PC-9 (cell line): ENCODE data around the gene RENBP. TPM values are rescaled to one million over a fixed set of nuclear protein-coding genes. Genes with fewer than 3 reads are reported as not detected.

Experiments
- BruUV-seq: library from RNA; stranded (reverse); fragments of 400-500 nt; replicated peaks from 2 replicates; lab custom pipeline; 2021; lab: Mats Ljungman, UMichigan
- CTCF ChIA-PET: fragments of 300-600 bp; sonication (Branson Sonifier 250); formaldehyde crosslinking; loops from one replicate; lab custom pipeline; 2022; ENCODE audit warnings: antibody characterized with exemption; lab: Charles Lee
- POLR2A ChIA-PET: fragments of 300-600 bp; sonication (Branson Sonifier 250); formaldehyde crosslinking; loops from one replicate; lab custom pipeline; 2022; ENCODE audit warnings: antibody characterized with exemption; ENCODE audit not compliant: unreplicated experiment; lab: Charles Lee
- DNase-seq, 2 experiments: peaks; one replicate each; pipeline versions ENCODE4 v3.0.0 to v3.0.0-alpha.2; 2015 to 2022; ENCODE audit warnings: mixed read lengths in 1 of 2
- H2AFZ ChIP-seq: fragments of 200-600 bp; sonication (generic); 2 replicates; pipeline ENCODE4 v1.8.1; 2017; ENCODE audit warnings: antibody characterized with exemption
- H3F3A ChIP-seq: fragments of 200-600 bp; sonication (generic); 2 replicates; pipeline ENCODE4 v1.8.1; 2017; ENCODE audit warnings: antibody characterized with exemption, mild to moderate bottlenecking, low read depth; ENCODE audit not compliant: insufficient read depth
- H3K27ac ChIP-seq: fragments of 200-600 bp; sonication (generic); 2 replicates; pipeline ENCODE4 v1.6.1; 2016; ENCODE audit warnings: mixed run types
- H3K27me3 ChIP-seq: fragments of 200-600 bp; sonication (generic); 2 replicates; pipeline ENCODE4 v1.6.1; 2016; ENCODE audit warnings: low read depth, mixed run types; ENCODE audit not compliant: insufficient read depth
- H3K36me3 ChIP-seq: fragments of 200-600 bp; sonication (generic); 2 replicates; pipeline ENCODE4 v1.6.1; 2016; ENCODE audit warnings: low read depth, mixed run types
- H3K4me1 ChIP-seq: fragments of 200-600 bp; sonication (generic); replicated peaks from 2 replicates; pipeline ENCODE4 v1.6.1; 2016; ENCODE audit warnings: mixed run types; ENCODE audit not compliant: insufficient read depth
- H3K4me2 ChIP-seq: fragments of 200-600 bp; sonication (generic); 2 replicates; pipeline ENCODE4 v1.6.1; 2017; ENCODE audit warnings: mixed run types
- H3K4me3 ChIP-seq: fragments of 200-600 bp; sonication (generic); 2 replicates; pipeline ENCODE4 v1.6.1; 2016; ENCODE audit warnings: mixed run types
- H3K79me2 ChIP-seq: fragments of 200-600 bp; sonication (generic); 2 replicates; pipeline ENCODE4 v1.6.1; 2017; ENCODE audit warnings: low read depth, mixed run types
- H3K9me2 ChIP-seq: fragments of 200-600 bp; sonication (generic); 2 replicates; pipeline ENCODE4 v1.8.1; 2017; ENCODE audit warnings: mild to moderate bottlenecking; ENCODE audit not compliant: insufficient read depth
- H3K9me3 ChIP-seq: fragments of 200-600 bp; sonication (generic); 2 replicates; pipeline ENCODE4 v1.8.1; 2016; ENCODE audit warnings: low read depth; ENCODE audit not compliant: insufficient read depth
- H4K20me1 ChIP-seq: fragments of 200-600 bp; sonication (generic); 2 replicates; pipeline ENCODE4 v1.8.1; 2017; ENCODE audit not compliant: insufficient read depth
- EZH2 ChIP-seq: fragments of 200-600 bp; sonication (generic); IDR thresholded peaks from 2 replicates; pipeline ENCODE4 v1.8.0; 2017; ENCODE audit warnings: antibody characterized with exemption, low read depth
- intact Hi-C: fragments of 100-400 bp; cut with micrococcal nuclease; formaldehyde crosslinking; loops from one replicate; pipeline ENCODE4 v1.10.0; 2022; ENCODE audit not compliant: unreplicated experiment
- total RNA-seq: library from RNA; stranded (reverse); gene quantifications from 2 replicates; pipeline ENCODE4 v1.2.3, GENCODE V29; 2021
- TF ChIP-seq, protein P1 (sequence below): fragments of 200-600 bp; sonication (generic); conservative IDR thresholded peaks from 2 replicates; pipeline ENCODE4 v1.6.1; 2017; ENCODE audit warnings: mixed run types, antibody characterized with exemption, mild to moderate bottlenecking, moderate library complexity

RENBP gene
- total RNA-seq, 1 experiment from 2014 or later: 6.8 TPM

DNA sequence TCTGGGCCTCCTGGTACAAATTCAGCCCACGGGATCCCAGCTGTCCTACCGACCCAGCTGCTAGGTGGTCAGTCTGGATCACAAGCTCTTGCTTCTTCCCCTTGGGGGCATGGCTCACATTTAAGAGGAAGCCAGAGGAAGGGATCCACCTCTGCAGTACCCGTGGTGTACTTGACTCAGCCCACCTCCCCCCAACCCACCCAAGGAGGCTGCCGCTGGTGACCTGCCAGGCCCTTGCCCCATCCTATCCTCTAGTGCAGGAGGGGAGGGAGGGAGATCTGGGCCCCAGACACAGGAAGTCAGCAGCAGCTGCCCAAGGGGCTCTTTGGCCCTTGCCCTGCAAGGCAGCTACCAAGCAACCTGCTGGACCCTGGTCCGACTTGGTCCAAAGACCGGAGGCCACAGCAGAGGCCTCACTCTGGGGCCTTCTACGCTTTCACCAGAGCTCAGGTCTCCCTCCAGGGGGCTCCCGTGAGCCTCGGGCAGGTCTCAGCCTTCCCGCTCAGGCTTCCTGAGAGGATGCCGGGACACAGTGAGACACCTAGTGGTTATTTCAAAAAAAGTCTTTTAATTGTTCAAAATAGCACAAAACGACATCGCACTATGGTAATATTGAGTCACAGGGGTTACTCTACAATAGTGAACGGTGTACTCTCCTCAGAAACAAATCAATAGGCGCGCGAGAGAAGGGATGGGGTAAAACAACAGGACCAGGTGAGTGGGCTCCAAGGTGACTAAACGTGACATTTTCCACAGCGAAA, 2.7 kb upstream of the RENBP start:
- Histone ChIP-seq H3K36me3 (no peaks in the 10 kb centered on the region), H2AFZ (no peak overlapping the region), H3K27ac (no peak overlapping the region), H3K4me2 (no peak overlapping the region), H3K79me2 (no peaks in the 10 kb centered on the region), H3F3A (peaks cover 7% of the 10 kb centered on the region), H4K20me1 (no peaks in the 10 kb centered on the region), H3K27me3 (no peaks in the 10 kb centered on the region), H3K9me2 (no peaks in the 10 kb centered on the region), H3K9me3 (no peaks in the 10 kb centered on the region), H3K4me3 (no peak overlapping the region), H3K4me1 (no peaks in the 10 kb centered on the region)
- BruUV-seq: no TSS peak
- intact Hi-C loops: loop anchor here (1.0 to 5.0 kb wide), 5 partner anchors 23 to 990 kb away; partner anchors contain the start of gene PLXNB3
- TF ChIP-seq, protein P1, sequence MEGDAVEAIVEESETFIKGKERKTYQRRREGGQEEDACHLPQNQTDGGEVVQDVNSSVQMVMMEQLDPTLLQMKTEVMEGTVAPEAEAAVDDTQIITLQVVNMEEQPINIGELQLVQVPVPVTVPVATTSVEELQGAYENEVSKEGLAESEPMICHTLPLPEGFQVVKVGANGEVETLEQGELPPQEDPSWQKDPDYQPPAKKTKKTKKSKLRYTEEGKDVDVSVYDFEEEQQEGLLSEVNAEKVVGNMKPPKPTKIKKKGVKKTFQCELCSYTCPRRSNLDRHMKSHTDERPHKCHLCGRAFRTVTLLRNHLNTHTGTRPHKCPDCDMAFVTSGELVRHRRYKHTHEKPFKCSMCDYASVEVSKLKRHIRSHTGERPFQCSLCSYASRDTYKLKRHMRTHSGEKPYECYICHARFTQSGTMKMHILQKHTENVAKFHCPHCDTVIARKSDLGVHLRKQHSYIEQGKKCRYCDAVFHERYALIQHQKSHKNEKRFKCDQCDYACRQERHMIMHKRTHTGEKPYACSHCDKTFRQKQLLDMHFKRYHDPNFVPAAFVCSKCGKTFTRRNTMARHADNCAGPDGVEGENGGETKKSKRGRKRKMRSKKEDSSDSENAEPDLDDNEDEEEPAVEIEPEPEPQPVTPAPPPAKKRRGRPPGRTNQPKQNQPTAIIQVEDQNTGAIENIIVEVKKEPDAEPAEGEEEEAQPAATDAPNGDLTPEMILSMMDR: peak; percentile 83
- TF ChIP-seq EZH2: no peak
- DNase-seq: peak; percentile 58 to 86
- ChIA-PET CTCF (interaction anchor here (0.7 to 1.1 kb wide), 2 partner anchors 19 to 20 kb away, joined by 3 to 8 read pairs; no protein-coding TSS in a partner anchor), POLR2A (interaction anchor here (0.6 to 0.7 kb wide), 2 partner anchors 540 to 584 kb away, joined by 3 to 20 read pairs; no protein-coding TSS in a partner anchor)

DNA sequence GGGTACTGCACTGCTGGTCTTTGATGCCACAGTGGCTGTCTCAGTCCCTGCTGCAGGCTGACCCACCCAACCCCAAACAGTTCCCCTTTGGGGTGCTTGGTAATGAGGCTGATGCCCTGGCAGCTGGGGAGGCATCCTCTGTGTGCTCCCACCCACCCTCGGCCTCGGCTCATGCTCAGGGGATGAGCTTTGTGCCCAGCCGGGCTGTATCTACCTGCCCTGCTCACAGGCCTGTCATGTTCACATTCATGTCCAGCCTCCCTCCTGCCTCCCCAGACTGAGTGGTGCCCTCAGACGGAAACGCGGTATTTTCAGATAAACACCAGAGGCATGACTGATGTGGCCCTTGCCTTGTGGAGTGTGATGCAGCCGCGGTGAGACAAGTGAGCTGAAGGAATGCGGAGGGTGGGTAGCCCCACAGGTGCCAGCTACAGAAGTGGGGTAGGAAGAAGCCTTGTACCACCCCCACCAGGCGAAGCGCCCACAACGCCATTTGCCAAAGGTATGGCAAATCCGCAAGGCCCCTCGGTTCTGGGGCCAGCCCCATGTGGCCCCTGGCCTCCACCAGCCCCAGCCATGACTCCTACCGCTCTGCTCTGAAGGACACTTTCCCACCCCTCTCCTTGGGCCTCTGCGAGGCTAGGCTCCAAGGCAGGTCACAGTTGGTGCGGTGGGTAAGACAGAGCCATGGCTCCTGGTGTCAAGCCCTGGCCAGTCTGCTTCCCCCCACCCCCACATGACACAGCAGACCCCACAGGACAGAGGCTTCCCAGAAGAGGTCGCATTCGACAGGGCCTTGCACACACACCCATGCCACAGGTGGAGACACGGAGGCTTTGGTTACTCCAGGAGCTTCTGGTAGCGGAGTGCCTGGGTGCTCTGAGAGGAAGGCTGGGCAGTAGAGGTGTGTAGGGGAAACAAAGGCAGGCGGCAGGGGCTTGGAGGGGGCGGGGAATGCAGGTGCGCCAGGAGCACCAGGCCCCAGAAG, 1.8 kb upstream of the RENBP start:
- Histone ChIP-seq H3F3A (peaks cover 7% of the 10 kb centered on the region), H3K79me2 (no peaks in the 10 kb centered on the region), H3K4me1 (no peaks in the 10 kb centered on the region), H3K4me3 (no peak overlapping the region), H3K4me2 (no peak overlapping the region), H3K9me3 (no peaks in the 10 kb centered on the region), H3K36me3 (no peaks in the 10 kb centered on the region), H3K27ac (no peak overlapping the region), H4K20me1 (no peaks in the 10 kb centered on the region), H3K27me3 (no peaks in the 10 kb centered on the region), H2AFZ (no peak overlapping the region), H3K9me2 (no peaks in the 10 kb centered on the region)
- POLR2A ChIA-PET: no interaction called here
- TF ChIP-seq, protein P1: no peak
- TF ChIP-seq EZH2: no peak
- no TSS peak for BruUV-seq
- CTCF ChIA-PET: interaction anchor here (0.7 to 1.1 kb wide), 2 partner anchors 19 to 77 kb away, joined by 4 to 8 read pairs; no protein-coding TSS in a partner anchor
- intact Hi-C loops: loop anchor here (5.0 kb wide), 2 partner anchors 389 to 989 kb away; no protein-coding TSS in a partner anchor
- DNase-seq: no peak

DNA sequence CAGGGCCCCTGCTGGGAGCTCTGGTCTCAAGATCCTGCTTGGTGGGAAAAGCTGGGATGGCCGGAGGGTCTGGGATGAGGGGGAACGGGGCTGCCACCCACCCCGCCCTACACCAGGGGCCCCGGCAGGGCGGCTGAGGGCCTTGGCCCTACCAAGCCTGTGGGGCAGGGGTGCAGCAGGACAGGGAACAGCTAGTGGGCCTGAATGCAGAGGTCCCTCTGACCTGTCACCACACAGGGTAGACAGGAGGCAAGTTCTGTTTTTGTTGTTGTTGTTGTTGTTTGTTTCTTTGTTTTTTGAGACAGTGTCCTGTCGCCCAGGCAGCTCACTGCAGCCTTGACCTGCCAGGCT, 332 bp upstream of the RENBP start:
- no TSS peak for BruUV-seq
- Histone ChIP-seq H3K4me2 (no peak overlapping the region), H3K4me1 (no peaks in the 10 kb centered on the region), H3K27ac (no peak overlapping the region), H3K27me3 (no peaks in the 10 kb centered on the region), H3F3A (peaks cover 7% of the 10 kb centered on the region), H3K36me3 (no peaks in the 10 kb centered on the region), H4K20me1 (no peaks in the 10 kb centered on the region), H3K79me2 (no peaks in the 10 kb centered on the region), H3K9me3 (no peaks in the 10 kb centered on the region), H3K9me2 (no peaks in the 10 kb centered on the region), H2AFZ (no peak overlapping the region), H3K4me3 (no peak overlapping the region)
- intact Hi-C loops: loop anchor here (5.0 kb wide), 2 partner anchors 387 to 987 kb away; no protein-coding TSS in a partner anchor
- POLR2A ChIA-PET: interaction anchor here (0.6 kb wide), 2 partner anchors 26 to 426 kb away, joined by 10 to 11 read pairs; no protein-coding TSS in a partner anchor
- no peak for TF ChIP-seq EZH2
- TF ChIP-seq, protein P1: no peak
- CTCF ChIA-PET: interaction anchor here (0.6 kb wide), 2 partner anchors 159 to 1045 kb away, joined by 3 to 5 read pairs; no protein-coding TSS in a partner anchor
- DNase-seq: no peak
